GM19463 (cell line): Measurements from ENCODE around the gene SYDE1.

Experiments used
- ATAC-seq: cut with Tn5 transposase; IDR thresholded peaks from one replicate; pipeline ENCODE4 v1.9.1; 2021; ENCODE audit warnings: mild to moderate bottlenecking, moderate library complexity; ENCODE audit not compliant: unreplicated experiment

Gene SYDE1

DNA sequence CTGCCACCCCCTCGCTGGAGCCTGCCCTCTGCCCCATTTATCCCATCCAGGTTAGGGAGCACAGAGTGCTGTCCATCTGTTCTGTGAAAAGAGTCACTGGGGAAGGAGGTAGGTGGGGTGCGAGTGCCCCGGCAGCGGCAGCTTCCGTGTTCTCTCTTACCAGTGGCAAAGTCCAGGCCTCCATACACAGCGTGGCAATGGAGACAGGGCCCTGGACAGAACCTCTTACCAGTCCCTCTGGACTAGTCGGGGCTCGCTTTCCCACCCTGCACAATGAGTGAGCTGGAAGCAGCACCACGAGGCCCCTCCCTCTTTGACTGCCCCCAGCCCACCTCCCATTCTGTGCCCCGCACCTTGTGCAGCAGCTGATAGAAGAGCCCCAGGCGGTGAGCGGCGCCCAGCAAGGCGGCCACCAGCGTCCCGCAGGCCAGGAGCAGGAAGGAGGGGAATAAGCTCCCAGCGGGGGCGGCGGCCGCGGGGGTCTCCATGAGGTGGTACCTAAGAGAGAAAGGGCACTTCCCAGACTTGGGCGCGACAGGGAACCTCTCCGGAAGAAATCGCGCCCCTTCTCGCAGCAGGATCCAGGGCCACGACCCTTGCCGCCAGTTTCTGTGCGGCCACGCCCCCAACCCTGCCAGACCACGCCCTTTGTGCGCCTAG is 17.5 kb downstream of the SYDE1 start:
- ATAC-seq: no peak

DNA sequence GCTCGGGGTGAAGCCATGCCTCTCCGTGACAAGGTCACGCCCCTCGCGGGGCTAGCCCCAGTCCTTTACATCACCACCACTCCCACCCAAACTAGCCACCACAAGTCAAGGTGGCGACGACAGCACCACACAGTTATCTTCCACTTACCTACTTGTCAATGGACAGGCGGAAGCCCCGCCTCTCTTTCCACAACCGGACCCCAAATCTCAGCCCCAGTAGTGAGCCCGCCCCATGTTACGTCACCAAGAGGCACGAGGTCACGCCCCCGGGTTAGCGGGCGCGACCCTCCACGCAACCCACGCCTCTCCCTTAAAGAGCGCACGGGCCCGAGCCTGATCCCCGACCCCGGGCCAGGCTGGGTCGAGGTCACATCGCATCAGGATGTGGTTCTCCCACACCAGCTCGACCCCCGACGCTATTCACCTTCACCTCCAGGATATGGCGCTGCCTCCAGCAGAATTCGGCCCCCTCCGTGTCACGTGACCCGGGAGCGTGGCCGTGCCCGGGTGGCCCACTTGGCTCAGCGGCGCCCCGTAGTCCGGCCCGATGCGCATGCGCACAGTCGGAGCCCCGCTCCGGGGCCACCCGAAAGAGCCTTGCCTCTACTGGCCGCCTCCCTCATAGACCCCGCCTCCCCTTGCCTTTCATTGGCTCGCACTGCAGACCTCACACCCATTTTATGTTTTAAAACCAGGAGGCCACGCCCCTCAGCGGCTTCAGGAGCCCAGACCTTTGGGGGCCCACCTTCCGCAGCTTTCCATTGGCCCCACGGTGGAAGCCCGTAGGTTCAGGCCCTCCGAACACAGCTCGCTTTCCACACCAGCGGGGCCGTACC is 18.2 kb downstream of the SYDE1 start:
- peak; percentile 94 for ATAC-seq

DNA sequence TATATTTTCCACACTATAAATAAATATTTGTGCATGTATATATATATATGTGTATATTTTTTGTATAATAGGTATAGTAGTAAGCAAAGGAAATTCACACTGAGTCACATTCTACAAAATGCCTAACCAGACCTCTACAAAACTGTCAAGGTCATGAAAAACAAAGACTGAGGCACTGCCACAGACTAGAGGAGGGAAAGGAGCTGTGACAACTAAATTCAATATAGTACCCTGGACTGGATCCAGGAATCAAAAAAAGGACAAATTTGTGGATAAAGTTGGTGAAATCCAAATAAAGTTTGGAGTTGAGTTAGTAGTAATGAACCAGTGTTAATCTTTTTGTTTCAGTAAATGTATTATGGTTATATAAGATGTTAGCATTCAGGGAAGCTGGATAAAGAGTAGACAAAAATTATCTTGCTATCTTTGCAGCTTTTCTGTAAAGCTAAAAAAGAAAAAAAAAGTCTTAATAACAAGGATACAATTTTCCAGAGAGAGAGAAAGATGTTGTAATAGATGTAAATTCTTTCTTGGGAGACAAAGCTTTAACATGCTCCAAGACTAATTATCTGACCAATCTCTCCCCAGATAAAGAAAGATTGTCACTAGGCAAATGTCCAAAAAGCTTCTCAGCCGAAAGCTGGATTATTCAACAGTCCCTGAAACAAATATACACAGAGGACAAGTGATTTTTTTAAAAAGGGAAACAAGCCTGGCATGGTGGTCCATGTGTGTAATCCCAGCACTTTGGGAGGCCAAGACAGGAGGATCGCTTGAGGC is 19.1 kb downstream of the SYDE1 start:
- ATAC-seq: no peak

- no peak for ATAC-seq
These were observed 21.1 kb downstream of the SYDE1 start for GRCh38 chr19:15128162-15128770.

GRCh38 chr19:15129856-15130585 is 22.8 kb downstream of the SYDE1 start:
- no peak for ATAC-seq

DNA sequence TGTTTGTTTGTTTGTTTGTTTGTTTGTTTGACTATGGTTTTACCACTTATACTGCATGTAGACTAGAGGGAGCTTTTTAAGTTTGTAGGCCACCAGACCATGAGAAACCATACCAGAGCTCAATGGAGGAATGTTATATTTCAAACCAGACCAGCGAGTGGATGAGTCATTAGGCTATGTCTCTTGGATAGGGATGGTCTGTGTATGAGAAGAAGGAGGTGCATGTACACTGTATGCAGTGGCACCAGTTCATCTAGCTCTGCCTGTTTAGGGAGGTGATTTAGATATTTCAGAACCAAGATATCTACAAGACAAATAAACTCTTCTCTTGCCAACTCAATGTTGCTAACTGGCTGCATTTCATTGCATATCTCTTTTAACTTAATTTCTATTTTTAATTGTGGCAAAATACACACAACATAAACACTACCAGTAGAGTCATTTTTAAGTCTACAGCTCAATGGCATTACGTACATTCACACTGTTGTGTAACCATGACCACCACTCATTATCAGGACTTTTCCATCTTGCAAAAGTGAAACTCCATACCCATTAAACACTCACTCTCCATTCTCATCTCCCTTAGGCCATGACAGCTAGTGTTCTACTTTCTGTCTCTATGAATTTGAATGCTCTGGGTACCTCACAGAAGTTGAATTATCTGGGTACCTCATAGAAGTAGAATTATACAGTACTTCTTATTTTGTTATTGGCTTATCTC is 29.2 kb downstream of the SYDE1 start:
- no peak for ATAC-seq

GRCh38 chr19:15137777-15138176 is 30.6 kb downstream of the SYDE1 start:
- no peak for ATAC-seq

- no peak for ATAC-seq
These were observed 31.2 kb downstream of the SYDE1 start for GRCh38 chr19:15138427-15138826.

DNA sequence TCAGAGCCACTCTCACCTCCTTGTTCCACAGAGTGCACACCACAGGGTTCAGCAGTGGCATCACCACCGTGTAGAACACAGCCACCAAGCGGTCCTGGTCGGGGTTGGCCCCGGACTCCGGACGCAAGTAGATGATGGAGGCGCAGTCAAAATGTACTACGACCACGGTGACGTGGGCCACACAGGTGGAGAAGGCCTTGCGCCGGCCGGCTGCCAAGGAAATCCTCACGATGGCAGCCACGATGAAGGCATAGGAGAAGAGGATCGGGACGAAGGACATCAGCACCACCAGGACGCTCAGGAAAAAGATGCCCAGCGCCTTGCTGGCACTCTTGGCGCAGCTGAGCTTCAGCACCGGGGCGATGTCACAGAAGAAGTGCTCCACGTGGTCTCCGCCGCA is 33.9 kb downstream of the SYDE1 start:
- ATAC-seq: no peak

- ATAC-seq: no peak
These were observed 35.1 kb downstream of the SYDE1 start for GRCh38 chr19:15142313-15142712.

GRCh38 chr19:15144046-15144646 is 36.9 kb downstream of the SYDE1 start:
- ATAC-seq: no peak

GRCh38 chr19:15147090-15147489 is 39.9 kb downstream of the SYDE1 start:
- no peak for ATAC-seq

GRCh38 chr19:15149737-15150136 is 42.5 kb downstream of the SYDE1 start:
- ATAC-seq: no peak

DNA sequence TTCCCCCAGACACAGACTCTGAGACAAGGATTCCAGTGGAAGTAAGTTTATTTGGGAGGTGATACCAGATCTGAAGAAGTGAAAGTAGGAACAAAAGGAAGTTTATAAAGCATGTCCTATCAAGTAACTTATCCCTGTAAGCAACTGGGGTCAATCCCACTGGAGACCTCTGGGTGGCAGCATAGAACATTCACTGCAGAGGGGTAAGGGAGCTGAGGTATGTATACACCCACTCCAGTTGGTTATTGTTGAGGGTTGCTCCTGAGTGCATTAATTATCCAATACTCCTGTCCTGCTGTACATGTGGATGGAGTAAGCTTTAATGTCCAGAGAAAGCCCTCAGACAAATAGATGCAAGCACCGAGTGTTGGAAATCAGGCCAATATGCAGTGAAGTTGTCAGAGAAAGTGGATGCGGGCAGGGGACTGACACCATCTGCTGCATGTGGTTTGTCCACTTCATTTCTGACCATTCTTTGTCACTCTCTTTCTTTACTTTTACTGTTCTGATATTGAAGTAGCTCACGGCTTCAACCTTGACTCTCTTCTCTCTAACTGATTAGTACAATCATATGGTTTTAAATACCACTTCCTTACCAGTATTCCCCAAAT is 46.9 kb downstream of the SYDE1 start:
- no peak for ATAC-seq

DNA sequence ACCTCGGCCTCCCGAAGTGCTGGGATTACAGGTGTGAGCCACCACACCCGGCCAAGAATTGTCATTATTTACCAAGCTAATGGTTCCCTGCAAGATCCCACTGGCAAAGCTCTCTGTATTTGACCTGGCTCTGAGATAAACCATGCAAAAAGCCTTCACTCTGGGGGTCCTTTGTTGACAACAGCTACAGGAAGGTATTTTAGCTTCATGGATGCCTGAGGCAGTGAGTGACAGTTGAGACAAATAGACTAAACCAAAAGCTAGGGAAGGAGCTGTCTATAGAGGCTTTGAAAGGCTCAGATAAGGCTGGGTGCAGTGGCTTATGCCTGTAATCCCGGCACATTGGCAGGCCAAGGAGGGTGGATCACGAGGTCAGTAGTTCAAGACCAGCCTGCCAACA is 48.1 kb downstream of the SYDE1 start:
- no peak for ATAC-seq

DNA sequence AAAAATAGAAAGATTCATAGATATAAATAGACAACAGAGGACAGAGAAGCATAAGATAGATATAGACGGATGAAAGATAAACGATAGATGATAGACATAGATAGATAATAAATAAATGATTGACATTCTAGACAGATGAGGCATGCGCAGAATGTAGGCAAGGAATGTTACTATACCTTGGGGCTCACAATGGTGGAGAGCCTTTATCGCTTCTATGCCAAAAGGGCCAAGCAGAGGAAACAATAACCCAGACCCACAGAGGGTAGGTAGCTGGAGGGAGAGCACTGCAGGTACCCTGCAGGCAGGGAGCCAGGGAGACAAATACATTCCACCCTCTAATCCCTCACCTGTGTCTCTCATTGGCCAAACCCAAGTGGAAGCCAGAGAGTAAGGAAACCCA is 49.2 kb downstream of the SYDE1 start:
- no peak for ATAC-seq

GRCh38 chr19:15159251-15159650 is 52.0 kb downstream of the SYDE1 start:
- no peak for ATAC-seq

DNA sequence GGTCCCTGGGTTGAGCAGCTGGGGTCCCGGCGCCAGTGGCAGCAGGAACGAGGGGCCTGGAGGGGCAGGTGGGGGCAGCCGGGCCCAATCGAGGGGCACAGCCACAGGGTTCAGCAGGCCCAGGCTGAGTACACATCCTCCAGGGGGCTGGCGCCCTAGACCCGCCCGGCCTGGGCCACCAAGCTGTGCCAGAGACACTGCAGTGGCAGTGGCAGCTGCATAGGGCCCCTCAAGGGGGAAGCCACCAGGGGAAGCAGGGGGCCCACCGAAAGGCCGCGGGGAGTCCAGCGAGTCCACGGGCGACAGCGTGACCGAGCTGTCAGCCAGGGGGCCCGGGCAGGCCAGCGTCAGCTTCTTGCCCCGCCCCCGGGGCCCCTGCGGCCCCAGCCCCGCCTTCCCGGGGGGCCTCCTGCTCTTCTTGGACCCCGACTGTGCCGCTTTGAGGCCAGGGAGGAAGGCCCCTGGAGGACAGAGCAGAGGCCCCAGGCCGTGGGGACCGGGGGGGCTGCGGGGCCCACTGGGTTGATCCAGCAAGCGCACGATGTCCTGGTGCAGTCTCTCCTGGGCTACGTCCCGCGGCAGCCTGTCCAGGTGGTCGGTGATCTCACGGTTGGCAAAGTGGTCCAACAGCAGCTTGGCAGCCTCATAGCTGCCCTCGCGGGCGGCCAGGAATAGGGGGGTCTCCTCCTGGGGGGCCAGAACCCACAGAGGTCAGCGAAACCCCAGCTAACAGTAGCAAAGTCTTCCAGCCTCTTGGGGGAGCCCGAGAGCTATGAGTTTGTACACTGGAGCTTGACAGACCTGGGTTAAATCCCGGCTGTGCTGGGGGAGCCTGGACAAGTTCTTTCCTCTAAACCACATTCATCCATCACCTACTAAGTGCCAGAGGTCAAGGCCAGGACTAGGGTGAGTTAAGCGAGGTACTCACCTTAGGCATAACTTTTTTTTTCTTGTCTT is 54.1 kb downstream of the SYDE1 start:
- no peak for ATAC-seq
